Vagina (tissue), 2 donors: ENCODE measurements around the gene GUCY1A2. TPM values are rescaled to one million over a fixed set of nuclear protein-coding genes. Genes with fewer than 3 reads are reported as not detected.

ENCODE experiments used
- DNase-seq, 2 donors: peaks; one replicate each; pipeline ENCODE4 v3.0.0-alpha.2; 2017; ENCODE audit errors: extremely low spot score in 2 of 2
- H3K27ac ChIP-seq: fragments of 200-600 bp; sonication (generic); one replicate; pipeline ENCODE4 v1.5.1; 2019
- H3K27me3 ChIP-seq: fragments of 200-600 bp; sonication (generic); one replicate; pipeline ENCODE4 v1.5.1; 2019
- H3K36me3 ChIP-seq, 2 donors: fragments of 200-600 bp; sonication (generic); one replicate each; pipeline ENCODE4 v1.5.1; 2017 to 2019
- H3K4me1 ChIP-seq: fragments of 200-600 bp; sonication (generic); one replicate; pipeline ENCODE4 v1.5.1; 2019
- H3K4me3 ChIP-seq, 2 donors: fragments of 200-600 bp; sonication (generic); 1 replicate in 1 of 2; 2 replicates in 1 of 2; pipeline ENCODE4 v1.5.1; 2016 to 2019
- H3K9me3 ChIP-seq: fragments of 200-600 bp; sonication (generic); one replicate; pipeline ENCODE4 v1.5.1; 2019
- POLR2A ChIP-seq, 2 donors: fragments of 450-650 bp; IDR thresholded peaks; one replicate each; pipeline ENCODE4 v1.6.1; 2017; ENCODE audit warnings: antibody characterized with exemption in 2 of 2, mild to moderate bottlenecking in 2 of 2, moderate library complexity in 2 of 2
- POLR2AphosphoS5 ChIP-seq, 2 donors: sonication (generic); formaldehyde crosslinking; IDR thresholded peaks; one replicate each; pipeline ENCODE4 v1.9.0; 2017; ENCODE audit warnings: antibody characterized with exemption in 2 of 2, mild to moderate bottlenecking in 2 of 2, low read depth in 1 of 2; ENCODE audit not compliant: insufficient read depth in 1 of 2
- intact Hi-C: fragments of 100-400 bp; cut with DNase I; formaldehyde crosslinking; loops from one replicate; pipeline ENCODE4 v1.15.1; 2023
- total RNA-seq: library from RNA; depleted of rRNA; stranded (reverse); fragments of >200 nt; gene quantifications from one replicate; pipeline ENCODE4 v1.2.3, GENCODE V29; 2016
- TF ChIP-seq, protein P1 (sequence below), 3 experiments: fragments of 450-650 bp in 2 of 3; fragments of 200-600 bp in 1 of 3; sonication (generic) in 1 of 3; IDR thresholded peaks; one replicate each; pipeline ENCODE4 v1.5.1; 2017 to 2019; ENCODE audit warnings: antibody characterized with exemption in 3 of 3, mild to moderate bottlenecking in 2 of 3, moderate library complexity in 2 of 3

The GUCY1A2 gene
- total RNA-seq, 1 donor from 2014 or later: 7.4 TPM

DNA sequence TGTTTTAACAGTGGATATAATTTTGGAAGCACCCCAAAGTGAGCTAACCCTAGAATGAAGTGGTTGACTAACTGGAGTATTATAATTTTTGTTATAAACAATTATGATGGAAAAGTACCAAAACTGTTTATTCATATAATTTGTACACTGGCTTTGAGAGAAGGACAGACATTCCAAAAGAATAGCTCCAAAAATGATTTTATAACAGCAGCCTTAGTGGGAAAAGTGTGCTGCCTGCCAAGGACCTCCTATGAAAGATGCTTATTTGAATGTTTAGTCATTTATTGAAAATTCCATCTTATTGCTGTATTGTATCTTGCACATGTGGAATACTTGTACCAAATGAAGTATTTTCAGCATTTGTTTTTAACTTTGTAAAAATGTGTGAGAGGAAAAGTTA, 169.8 kb downstream of the GUCY1A2 start:
- no peaks in the 10 kb centered on the region for H3K27me3 ChIP-seq
- no peak for DNase-seq
- no peaks in the 10 kb centered on the region for H3K4me1 ChIP-seq
- no peak overlapping the region for H3K4me3 ChIP-seq
- no peaks in the 10 kb centered on the region for H3K9me3 ChIP-seq
- no peaks in the 10 kb centered on the region for H3K36me3 ChIP-seq
- intact Hi-C loops: no loop called here
- no peak for TF ChIP-seq POLR2AphosphoS5 (IDR thresholded peaks at IDR 0.05; ENCODE audit: insufficient read depth in 1 of 2, low read depth in 1 of 2)
- TF ChIP-seq, protein P1, sequence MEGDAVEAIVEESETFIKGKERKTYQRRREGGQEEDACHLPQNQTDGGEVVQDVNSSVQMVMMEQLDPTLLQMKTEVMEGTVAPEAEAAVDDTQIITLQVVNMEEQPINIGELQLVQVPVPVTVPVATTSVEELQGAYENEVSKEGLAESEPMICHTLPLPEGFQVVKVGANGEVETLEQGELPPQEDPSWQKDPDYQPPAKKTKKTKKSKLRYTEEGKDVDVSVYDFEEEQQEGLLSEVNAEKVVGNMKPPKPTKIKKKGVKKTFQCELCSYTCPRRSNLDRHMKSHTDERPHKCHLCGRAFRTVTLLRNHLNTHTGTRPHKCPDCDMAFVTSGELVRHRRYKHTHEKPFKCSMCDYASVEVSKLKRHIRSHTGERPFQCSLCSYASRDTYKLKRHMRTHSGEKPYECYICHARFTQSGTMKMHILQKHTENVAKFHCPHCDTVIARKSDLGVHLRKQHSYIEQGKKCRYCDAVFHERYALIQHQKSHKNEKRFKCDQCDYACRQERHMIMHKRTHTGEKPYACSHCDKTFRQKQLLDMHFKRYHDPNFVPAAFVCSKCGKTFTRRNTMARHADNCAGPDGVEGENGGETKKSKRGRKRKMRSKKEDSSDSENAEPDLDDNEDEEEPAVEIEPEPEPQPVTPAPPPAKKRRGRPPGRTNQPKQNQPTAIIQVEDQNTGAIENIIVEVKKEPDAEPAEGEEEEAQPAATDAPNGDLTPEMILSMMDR (IDR thresholded peaks at IDR 0.05): no peak
- no peak for TF ChIP-seq POLR2A (IDR thresholded peaks at IDR 0.05)
- no peak overlapping the region for H3K27ac ChIP-seq

DNA sequence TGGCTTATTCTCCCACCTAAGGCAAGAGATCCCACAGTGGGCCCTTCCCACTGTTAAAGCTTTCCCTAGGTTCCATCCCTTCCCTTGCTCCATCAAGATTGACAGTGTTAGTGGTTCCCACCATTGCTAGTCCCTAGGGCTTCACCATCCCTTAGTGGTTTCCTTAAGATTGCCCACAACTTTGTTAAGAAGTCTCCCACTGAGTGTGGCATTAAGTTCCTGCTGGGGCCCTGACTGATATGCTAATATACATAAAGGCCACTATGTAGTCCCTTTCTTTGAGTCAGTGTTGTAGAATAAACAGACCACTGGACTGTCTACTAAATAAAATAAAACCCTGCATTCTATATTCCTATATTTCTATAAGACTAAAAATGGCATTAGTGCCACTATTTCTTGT, 176.1 kb downstream of the GUCY1A2 start:
- no peak for TF ChIP-seq POLR2AphosphoS5 (IDR thresholded peaks at IDR 0.05; ENCODE audit: insufficient read depth in 1 of 2, low read depth in 1 of 2)
- no peak for TF ChIP-seq POLR2A (IDR thresholded peaks at IDR 0.05)
- TF ChIP-seq, protein P1 (IDR thresholded peaks at IDR 0.05): no peak
- H3K36me3 ChIP-seq: no peaks in the 10 kb centered on the region
- no peaks in the 10 kb centered on the region for H3K9me3 ChIP-seq
- H3K4me3 ChIP-seq: no peak overlapping the region
- no peaks in the 10 kb centered on the region for H3K4me1 ChIP-seq
- intact Hi-C loops: no loop called here
- no peak overlapping the region for H3K27ac ChIP-seq
- DNase-seq: no peak
- H3K27me3 ChIP-seq: no peaks in the 10 kb centered on the region

DNA sequence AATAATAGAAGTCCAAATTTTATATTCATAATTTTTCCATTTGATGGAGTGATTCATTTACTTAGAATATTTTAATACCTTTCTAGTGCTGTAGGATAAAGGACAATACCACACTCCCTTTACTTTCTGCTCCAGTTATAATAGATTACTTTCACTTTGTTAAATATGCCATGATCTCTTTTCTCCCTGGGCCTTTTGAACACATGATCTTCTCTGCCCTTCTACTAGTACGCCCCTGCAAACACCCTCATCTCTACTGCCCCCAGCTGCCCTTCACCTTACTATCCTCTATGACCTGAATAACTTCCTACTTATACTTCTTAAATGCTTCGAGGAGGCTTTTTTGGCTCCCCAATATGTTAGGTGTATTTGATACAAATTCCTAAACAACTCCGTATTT, 177.3 kb downstream of the GUCY1A2 start:
- H3K27me3 ChIP-seq: no peaks in the 10 kb centered on the region
- no peak for DNase-seq
- H3K27ac ChIP-seq: no peak overlapping the region
- H3K9me3 ChIP-seq: no peaks in the 10 kb centered on the region
- no peaks in the 10 kb centered on the region for H3K36me3 ChIP-seq
- no peaks in the 10 kb centered on the region for H3K4me1 ChIP-seq
- no peak overlapping the region for H3K4me3 ChIP-seq
- TF ChIP-seq, protein P1 (IDR thresholded peaks at IDR 0.05): no peak
- no peak for TF ChIP-seq POLR2A (IDR thresholded peaks at IDR 0.05)
- TF ChIP-seq POLR2AphosphoS5 (IDR thresholded peaks at IDR 0.05; ENCODE audit: insufficient read depth in 1 of 2, low read depth in 1 of 2): no peak
- intact Hi-C loops: no loop called here

DNA sequence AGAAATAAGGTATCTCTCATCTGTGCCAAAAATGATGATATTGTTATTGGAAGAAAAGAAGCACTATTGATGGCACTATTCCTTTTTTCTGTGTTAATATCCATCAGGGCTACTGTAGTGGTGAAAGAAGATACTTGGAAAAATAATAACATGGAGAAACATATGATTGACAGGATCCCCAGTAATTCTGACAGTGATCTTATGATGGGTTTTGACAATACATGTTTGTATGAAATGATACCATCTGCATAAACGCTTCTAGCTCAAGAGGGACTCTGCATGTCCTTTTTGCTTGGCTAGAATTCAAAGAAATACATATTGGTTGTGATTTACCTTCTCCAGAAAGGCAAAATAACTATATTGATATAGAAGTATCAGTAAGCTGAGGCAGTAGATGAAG, 178.1 kb downstream of the GUCY1A2 start:
- TF ChIP-seq POLR2AphosphoS5 (IDR thresholded peaks at IDR 0.05; ENCODE audit: insufficient read depth in 1 of 2, low read depth in 1 of 2): no peak
- no peak for TF ChIP-seq POLR2A (IDR thresholded peaks at IDR 0.05)
- TF ChIP-seq, protein P1 (IDR thresholded peaks at IDR 0.05): no peak
- Histone ChIP-seq H3K4me1 (no peaks in the 10 kb centered on the region), H3K9me3 (no peaks in the 10 kb centered on the region), H3K36me3 (no peaks in the 10 kb centered on the region), H3K4me3 (no peak overlapping the region), H3K27ac (no peak overlapping the region), H3K27me3 (no peaks in the 10 kb centered on the region)
- no peak for DNase-seq
- intact Hi-C loops: no loop called here

DNA sequence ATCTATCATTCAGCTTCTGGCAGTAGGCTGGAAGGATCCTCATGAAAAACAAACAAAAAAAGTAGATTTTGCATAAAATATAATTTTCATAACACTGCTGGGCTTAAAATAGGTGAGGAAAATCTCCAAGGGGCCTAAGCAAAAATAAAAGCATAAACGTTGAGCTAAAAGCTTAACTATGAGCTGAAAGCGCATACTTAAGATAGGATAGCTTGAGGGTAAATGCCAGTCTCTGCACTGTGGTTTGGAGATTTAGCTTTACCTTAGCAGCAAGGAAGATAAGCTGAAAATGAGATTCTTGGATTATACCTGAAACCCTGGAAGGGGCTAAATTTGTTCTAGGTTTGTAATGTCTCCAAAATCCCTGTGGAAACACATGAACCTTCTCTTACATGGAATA, 183.7 kb downstream of the GUCY1A2 start:
- Histone ChIP-seq H3K4me1 (no peaks in the 10 kb centered on the region), H3K36me3 (no peaks in the 10 kb centered on the region), H3K27ac (no peak overlapping the region), H3K4me3 (no peak overlapping the region), H3K9me3 (no peaks in the 10 kb centered on the region), H3K27me3 (no peaks in the 10 kb centered on the region)
- TF ChIP-seq, protein P1 (IDR thresholded peaks at IDR 0.05): no peak
- TF ChIP-seq POLR2AphosphoS5 (IDR thresholded peaks at IDR 0.05; ENCODE audit: insufficient read depth in 1 of 2, low read depth in 1 of 2) (no peak), POLR2A (IDR thresholded peaks at IDR 0.05) (no peak)
- no peak for DNase-seq
- intact Hi-C loops: no loop called here
